Colonic mucosa (tissue), 4 donors: ENCODE data around the gene PRELID2. TPM values are rescaled to one million over a fixed set of nuclear protein-coding genes. Genes with fewer than 3 reads are reported as not detected.

ENCODE experiments used
- DNase-seq: peaks from one replicate; pipeline ENCODE4 v3.0.0-alpha.2; 2020
- H3K27ac ChIP-seq: fragments of 200-600 bp; one replicate; pipeline ENCODE4 v1.8.0; 2021
- H3K27me3 ChIP-seq: fragments of 200-600 bp; one replicate; pipeline ENCODE4 v1.8.0; 2021
- H3K36me3 ChIP-seq: fragments of 200-600 bp; one replicate; pipeline ENCODE4 v1.8.0; 2021
- H3K4me1 ChIP-seq: fragments of 200-600 bp; one replicate; pipeline ENCODE4 v1.8.0; 2021; ENCODE audit warnings: mild to moderate bottlenecking
- H3K4me3 ChIP-seq: fragments of 200-600 bp; one replicate; pipeline ENCODE4 v1.8.0; 2021
- H3K9ac ChIP-seq, 2 donors: one replicate each; pipeline ENCODE4 v1.7.0; 2013; ENCODE audit warnings: control low read depth in 2 of 2, low read depth in 2 of 2, low read length in 2 of 2
- H3K9me3 ChIP-seq: fragments of 200-600 bp; one replicate; pipeline ENCODE4 v1.8.0; 2021
- intact Hi-C: fragments of 100-400 bp; cut with DNase I; formaldehyde crosslinking; loops from one replicate; pipeline ENCODE4 v1.14.1; 2022
- total RNA-seq, 2 donors: library from RNA; stranded (reverse); fragmentation: NEBNext Ultra II Directional in 1 of 2; extraction: Animal tissue kit (Norgen Biotek cat#: 25700) in 1 of 2; gene quantifications; one replicate each; pipeline ENCODE4 v1.2.1, GENCODE V29; 2021
- TF ChIP-seq, protein P1 (sequence below): fragments of 200-600 bp; IDR thresholded peaks from one replicate; pipeline ENCODE4 v1.8.0; 2022; ENCODE audit warnings: antibody characterized with exemption, mild to moderate bottlenecking
- donor health status: healthy.
- donor health status: DM: no; HTN: no; CAD: no.
- donor health status: DM: no; HTN: no; CAD: no.

The PRELID2 gene
- total RNA-seq, 2 donors from 2014 or later: 96.2 to 105 TPM

DNA sequence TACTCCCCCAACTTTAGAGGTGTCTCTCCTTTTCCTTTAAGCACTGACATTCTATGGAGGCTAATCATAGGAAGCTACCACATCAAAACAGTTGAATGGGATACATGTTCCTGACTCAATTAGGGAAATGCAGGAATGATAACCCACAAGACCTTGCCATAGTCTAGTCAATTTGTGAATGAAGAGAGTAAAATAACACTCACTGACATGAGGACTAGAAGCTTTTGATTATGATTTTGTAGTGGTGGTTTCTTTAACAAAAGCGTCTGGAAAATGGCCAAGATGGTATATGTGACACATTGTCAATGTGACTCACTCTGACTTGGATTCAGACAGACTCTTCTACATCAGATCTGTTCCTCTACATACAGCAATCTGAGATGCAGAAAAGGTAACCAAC is 13.7 kb upstream of the PRELID2 start:
- Histone ChIP-seq H3K9ac (no peak overlapping the region), H3K27ac (no peak overlapping the region), H3K36me3 (no peaks in the 10 kb centered on the region), H3K9me3 (no peaks in the 10 kb centered on the region), H3K4me1 (no peaks in the 10 kb centered on the region), H3K4me3 (no peak overlapping the region), H3K27me3 (no peaks in the 10 kb centered on the region)
- intact Hi-C loops: no loop called here
- TF ChIP-seq, protein P1, sequence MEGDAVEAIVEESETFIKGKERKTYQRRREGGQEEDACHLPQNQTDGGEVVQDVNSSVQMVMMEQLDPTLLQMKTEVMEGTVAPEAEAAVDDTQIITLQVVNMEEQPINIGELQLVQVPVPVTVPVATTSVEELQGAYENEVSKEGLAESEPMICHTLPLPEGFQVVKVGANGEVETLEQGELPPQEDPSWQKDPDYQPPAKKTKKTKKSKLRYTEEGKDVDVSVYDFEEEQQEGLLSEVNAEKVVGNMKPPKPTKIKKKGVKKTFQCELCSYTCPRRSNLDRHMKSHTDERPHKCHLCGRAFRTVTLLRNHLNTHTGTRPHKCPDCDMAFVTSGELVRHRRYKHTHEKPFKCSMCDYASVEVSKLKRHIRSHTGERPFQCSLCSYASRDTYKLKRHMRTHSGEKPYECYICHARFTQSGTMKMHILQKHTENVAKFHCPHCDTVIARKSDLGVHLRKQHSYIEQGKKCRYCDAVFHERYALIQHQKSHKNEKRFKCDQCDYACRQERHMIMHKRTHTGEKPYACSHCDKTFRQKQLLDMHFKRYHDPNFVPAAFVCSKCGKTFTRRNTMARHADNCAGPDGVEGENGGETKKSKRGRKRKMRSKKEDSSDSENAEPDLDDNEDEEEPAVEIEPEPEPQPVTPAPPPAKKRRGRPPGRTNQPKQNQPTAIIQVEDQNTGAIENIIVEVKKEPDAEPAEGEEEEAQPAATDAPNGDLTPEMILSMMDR: no peak
- no peak for DNase-seq

DNA sequence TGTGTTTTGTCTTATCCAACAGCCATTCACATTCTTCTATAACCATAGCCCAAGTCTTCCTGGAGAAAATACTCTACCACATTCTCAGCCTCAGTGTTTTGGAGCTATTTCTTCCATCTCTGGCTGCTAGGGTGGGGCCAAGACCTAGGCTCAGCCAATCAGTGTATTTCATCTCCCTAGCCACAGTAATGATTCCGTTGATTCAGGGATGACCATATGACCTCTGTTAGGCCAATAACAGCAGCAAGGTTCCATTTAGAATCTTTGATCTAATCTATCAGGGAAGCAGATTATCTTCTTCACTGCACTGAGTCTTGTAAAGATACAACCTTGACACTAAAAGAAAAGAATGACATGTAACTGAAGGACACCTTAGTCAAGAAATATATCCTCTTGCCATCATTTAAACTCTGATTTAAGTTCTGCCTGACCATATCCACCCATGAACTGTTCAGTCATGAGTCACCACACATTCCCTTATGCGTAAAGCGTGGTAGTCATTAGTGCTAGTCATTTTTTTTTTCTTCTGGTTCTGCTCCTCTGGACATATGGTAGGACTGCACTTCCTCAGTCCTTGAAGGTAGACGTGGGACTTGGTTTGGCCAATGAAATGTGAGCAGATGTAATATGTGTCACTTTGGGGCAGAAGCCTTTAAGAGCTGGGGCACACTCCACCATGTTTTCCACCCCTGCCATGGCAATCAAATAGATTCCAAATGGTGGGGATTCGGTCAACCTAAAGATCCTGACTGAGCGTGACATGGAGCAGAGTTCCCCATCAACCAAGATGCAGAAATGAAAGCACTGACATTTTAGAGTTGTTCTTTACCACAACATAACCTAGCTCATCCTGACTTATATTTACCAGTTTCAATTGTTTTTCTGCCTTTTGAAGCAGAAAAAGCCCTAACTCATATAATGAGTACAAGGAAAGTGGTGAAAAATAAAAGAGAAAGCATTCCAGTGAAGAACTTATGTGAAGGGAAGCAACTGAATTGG is 12.7 kb upstream of the PRELID2 start:
- H3K36me3 ChIP-seq: no peaks in the 10 kb centered on the region
- no peaks in the 10 kb centered on the region for H3K27me3 ChIP-seq
- intact Hi-C loops: no loop called here
- no peak overlapping the region for H3K4me3 ChIP-seq
- H3K9ac ChIP-seq: no peak overlapping the region
- DNase-seq: no peak
- TF ChIP-seq, protein P1: no peak
- no peak overlapping the region for H3K27ac ChIP-seq
- H3K4me1 ChIP-seq: no peaks in the 10 kb centered on the region
- no peaks in the 10 kb centered on the region for H3K9me3 ChIP-seq

DNA sequence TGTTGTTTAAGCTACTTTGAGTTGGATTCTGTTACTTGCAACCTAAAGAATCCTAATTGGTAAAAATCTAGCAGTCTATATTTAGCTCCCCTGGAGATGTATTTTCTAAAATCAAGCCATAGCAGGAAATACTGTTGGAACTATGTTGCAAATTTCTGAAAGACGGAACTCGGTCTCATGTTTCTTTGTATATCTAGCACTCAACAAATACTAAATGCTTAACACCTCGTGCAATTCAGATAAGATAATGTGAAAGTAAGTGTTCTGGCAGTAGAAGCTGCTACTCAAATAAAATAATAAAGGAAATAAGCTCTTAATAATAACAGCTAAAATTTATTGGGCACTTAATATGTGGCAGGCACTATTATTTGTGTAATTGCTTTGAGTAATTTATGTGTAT is 10.9 kb upstream of the PRELID2 start:
- intact Hi-C loops: no loop called here
- no peaks in the 10 kb centered on the region for H3K36me3 ChIP-seq
- no peaks in the 10 kb centered on the region for H3K9me3 ChIP-seq
- no peak overlapping the region for H3K27ac ChIP-seq
- no peaks in the 10 kb centered on the region for H3K27me3 ChIP-seq
- H3K4me1 ChIP-seq: no peaks in the 10 kb centered on the region
- DNase-seq: no peak
- no peak overlapping the region for H3K4me3 ChIP-seq
- TF ChIP-seq, protein P1: no peak
- no peak overlapping the region for H3K9ac ChIP-seq

DNA sequence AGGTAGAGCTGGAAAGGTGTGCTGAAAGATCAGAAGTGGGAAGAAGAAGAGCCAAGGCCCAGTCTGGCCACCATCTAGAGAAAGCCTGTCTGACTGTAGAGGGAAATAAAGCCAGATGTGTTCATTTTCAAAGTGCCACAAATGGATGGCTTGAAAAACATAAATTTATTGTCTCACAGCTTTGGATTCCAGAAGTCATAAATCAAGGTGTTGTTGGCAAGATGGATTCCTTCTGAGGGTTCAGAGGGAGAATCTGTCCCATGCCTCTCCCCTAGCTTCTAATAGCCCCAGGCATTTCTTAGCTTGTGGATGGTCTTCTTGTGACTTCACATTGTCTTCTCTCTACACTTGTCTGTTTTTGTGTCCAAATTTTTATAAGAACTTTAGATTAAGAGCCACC is 6.2 kb upstream of the PRELID2 start:
- intact Hi-C loops: no loop called here
- H3K4me3 ChIP-seq: no peak overlapping the region
- H3K27me3 ChIP-seq: no peaks in the 10 kb centered on the region
- H3K9me3 ChIP-seq: no peaks in the 10 kb centered on the region
- no peaks in the 10 kb centered on the region for H3K4me1 ChIP-seq
- no peak overlapping the region for H3K27ac ChIP-seq
- TF ChIP-seq, protein P1: no peak
- no peaks in the 10 kb centered on the region for H3K36me3 ChIP-seq
- no peak overlapping the region for H3K9ac ChIP-seq
- no peak for DNase-seq

DNA sequence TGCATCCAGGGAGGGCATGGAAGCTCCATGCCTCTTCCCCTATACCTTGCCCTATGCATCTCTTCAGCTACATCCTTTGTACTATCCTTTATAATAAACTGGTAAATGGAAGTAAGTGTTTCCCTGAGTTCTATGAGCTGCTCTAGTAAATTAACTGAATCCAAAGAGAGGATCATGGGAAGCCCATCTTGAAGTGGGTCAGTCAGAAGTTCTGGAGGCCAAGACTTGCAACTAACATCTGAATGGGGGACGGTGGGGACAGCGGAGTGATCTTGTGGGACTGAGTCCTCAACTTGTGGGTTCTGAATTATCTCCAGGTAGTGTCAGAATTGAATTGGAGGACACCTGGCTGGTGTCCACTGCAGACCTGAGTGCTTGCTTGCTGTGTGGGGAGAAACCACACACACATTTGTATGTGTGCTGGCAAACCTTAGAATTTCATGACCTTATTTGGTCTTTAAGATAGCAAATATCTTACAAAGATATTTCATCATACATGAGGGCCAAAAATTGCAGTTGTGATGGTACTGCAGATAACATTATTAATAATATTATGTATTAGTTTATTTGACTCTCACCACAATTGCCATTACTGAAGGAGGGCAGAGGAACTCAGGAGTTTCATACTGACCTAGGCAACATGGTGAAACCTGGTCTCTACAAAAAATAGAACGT is 5.5 kb upstream of the PRELID2 start:
- H3K36me3 ChIP-seq: no peaks in the 10 kb centered on the region
- no peak for DNase-seq
- H3K27ac ChIP-seq: no peak overlapping the region
- no peak overlapping the region for H3K9ac ChIP-seq
- TF ChIP-seq, protein P1: no peak
- no peaks in the 10 kb centered on the region for H3K4me1 ChIP-seq
- no peak overlapping the region for H3K4me3 ChIP-seq
- intact Hi-C loops: no loop called here
- H3K27me3 ChIP-seq: no peaks in the 10 kb centered on the region
- no peaks in the 10 kb centered on the region for H3K9me3 ChIP-seq
